ENCODE data around the gene DDB1. TPM values are rescaled to one million over a fixed set of nuclear protein-coding genes. Genes with fewer than 3 reads are reported as not detected.

DDB1 gene
- total RNA-seq, 1 experiment from 2014 or later = 284 TPM

- H3K36me3 Mint-ChIP-seq (ENCODE audit: insufficient read depth, unreplicated experiment) = peaks cover 7% of the 10 kb centered on the region
- Histone ChIP-seq H3K27me3 (replicated peaks; ENCODE audit: control insufficient read depth, insufficient read depth, low read length) (no peaks in the 10 kb centered on the region), H3K4me1 (no peaks in the 10 kb centered on the region), H3K36me3 (ENCODE audit: control insufficient read depth, insufficient read depth, low read length) (no peaks in the 10 kb centered on the region; the same call in 1 of the 2 replicates), H3K4me3 (ENCODE audit: low read depth, low read length) (no peak overlapping the region), H3K9me3 (no peaks in the 10 kb centered on the region)
- BruUV-seq (replicated peaks) = no TSS peak
- H3K4me1 Mint-ChIP-seq (ENCODE audit: low read depth, unreplicated experiment) = no peaks in the 10 kb centered on the region
- no peak for DNase-seq
- H3K27me3 Mint-ChIP-seq (ENCODE audit: insufficient read depth, unreplicated experiment) = no peaks in the 10 kb centered on the region
- no peak for TF ChIP-seq CTCF (IDR thresholded peaks at IDR 0.05; ENCODE audit: insufficient read depth in 1 of 2, low read depth in 1 of 2, low read length in 1 of 2, severe bottlenecking in 1 of 2, unreplicated experiment in 1 of 2)
- intact Hi-C loops (cut with micrococcal nuclease; ENCODE audit: unreplicated experiment) = no loop called here
- ChIA-PET CTCF (interaction anchor here (0.6 to 0.9 kb wide), 2 partner anchors 14 to 108 kb away, joined by 3 read pairs; no protein-coding TSS in a partner anchor), POLR2A (interaction anchor here (0.6 kb wide), 1 partner anchor 56 kb away, joined by 3 read pairs; no protein-coding TSS in a partner anchor)
- H3K27ac Mint-ChIP-seq (ENCODE audit: unreplicated experiment) = no peak overlapping the region
- H3K9me3 Mint-ChIP-seq (ENCODE audit: unreplicated experiment) = no peaks in the 10 kb centered on the region
- no peak overlapping the region for H3K4me3 Mint-ChIP-seq (ENCODE audit: unreplicated experiment)
These were observed 55.5 kb downstream of the DDB1 start for GRCh38 chr11:61277186-61278000.

GRCh38 chr11:61275191-61275590, 57.7 kb downstream of the DDB1 start:
- Mint-ChIP-seq H3K9me3 (ENCODE audit: unreplicated experiment) (no peaks in the 10 kb centered on the region), H3K27me3 (ENCODE audit: insufficient read depth, unreplicated experiment) (no peaks in the 10 kb centered on the region), H3K27ac (ENCODE audit: unreplicated experiment) (no peak overlapping the region), H3K4me3 (ENCODE audit: unreplicated experiment) (no peak overlapping the region), H3K4me1 (ENCODE audit: low read depth, unreplicated experiment) (no peaks in the 10 kb centered on the region), H3K36me3 (ENCODE audit: insufficient read depth, unreplicated experiment) (no peaks in the 10 kb centered on the region)
- ChIA-PET POLR2A (no interaction called here), CTCF (no interaction called here)
- Histone ChIP-seq H3K36me3 (ENCODE audit: control insufficient read depth, insufficient read depth, low read length) (no peaks in the 10 kb centered on the region; the same call in 1 of the 2 replicates), H3K4me3 (ENCODE audit: low read depth, low read length) (no peak overlapping the region), H3K4me1 (no peaks in the 10 kb centered on the region), H3K27me3 (replicated peaks; ENCODE audit: control insufficient read depth, insufficient read depth, low read length) (no peaks in the 10 kb centered on the region), H3K9me3 (no peaks in the 10 kb centered on the region)
- no peak for TF ChIP-seq CTCF (IDR thresholded peaks at IDR 0.05; ENCODE audit: insufficient read depth in 1 of 2, low read depth in 1 of 2, low read length in 1 of 2, severe bottlenecking in 1 of 2, unreplicated experiment in 1 of 2)
- intact Hi-C loops (cut with micrococcal nuclease; ENCODE audit: unreplicated experiment) = no loop called here
- no TSS peak for BruUV-seq (replicated peaks)
- DNase-seq = no peak

- no peak overlapping the region for H3K27ac Mint-ChIP-seq (ENCODE audit: unreplicated experiment)
- H3K4me3 ChIP-seq (ENCODE audit: low read depth, low read length) = no peak overlapping the region
- intact Hi-C loops (cut with micrococcal nuclease; ENCODE audit: unreplicated experiment) = no loop called here
- no peaks in the 10 kb centered on the region for H3K27me3 Mint-ChIP-seq (ENCODE audit: insufficient read depth, unreplicated experiment)
- H3K4me1 ChIP-seq = no peaks in the 10 kb centered on the region
- no peak for TF ChIP-seq CTCF (IDR thresholded peaks at IDR 0.05; ENCODE audit: insufficient read depth in 1 of 2, low read depth in 1 of 2, low read length in 1 of 2, severe bottlenecking in 1 of 2, unreplicated experiment in 1 of 2)
- CTCF ChIA-PET = interaction anchor here (0.5 kb wide), 1 partner anchor 114 kb away, joined by 3 read pairs; no protein-coding TSS in a partner anchor
- no peak for DNase-seq
- no peaks in the 10 kb centered on the region for H3K9me3 Mint-ChIP-seq (ENCODE audit: unreplicated experiment)
- no peaks in the 10 kb centered on the region for H3K9me3 ChIP-seq
- no peaks in the 10 kb centered on the region for H3K4me1 Mint-ChIP-seq (ENCODE audit: low read depth, unreplicated experiment)
- POLR2A ChIA-PET = no interaction called here
- no peaks in the 10 kb centered on the region for H3K27me3 ChIP-seq (replicated peaks; ENCODE audit: control insufficient read depth, insufficient read depth, low read length)
- H3K4me3 Mint-ChIP-seq (ENCODE audit: unreplicated experiment) = no peak overlapping the region
- H3K36me3 Mint-ChIP-seq (ENCODE audit: insufficient read depth, unreplicated experiment) = no peaks in the 10 kb centered on the region
- H3K36me3 ChIP-seq (ENCODE audit: control insufficient read depth, insufficient read depth, low read length) = no peaks in the 10 kb centered on the region; the same call in 1 of the 2 replicates
- BruUV-seq (replicated peaks) = no TSS peak
These were observed 58.8 kb downstream of the DDB1 start for GRCh38 chr11:61274084-61274483.

Data from Caco-2 (cell line).